C4-2B (cell line): ENCODE data around the gene SULT1C2.
A peak's percentile ranks its signal among the peaks of the same experiment; 100 is the strongest.

Source experiments
- H3K27ac ChIP-seq: fragments of 450-650 bp; 2 replicates; pipeline ENCODE4 v1.5.1; 2017
- ZFX ChIP-seq: fragments of 450-650 bp; IDR thresholded peaks from 2 replicates; pipeline ENCODE4 v1.6.1; 2017
- TF ChIP-seq, protein P1 (sequence below): fragments of 450-650 bp; conservative IDR thresholded peaks from 2 replicates; pipeline ENCODE4 v1.5.1; 2017; ENCODE audit warnings: mild to moderate bottlenecking

Gene SULT1C2

GRCh38 chr2:108293850-108294249, 5.2 kb downstream of the SULT1C2 start:
- H3K27ac ChIP-seq = no peak overlapping the region
- TF ChIP-seq ZFX = no peak
- TF ChIP-seq, protein P1, sequence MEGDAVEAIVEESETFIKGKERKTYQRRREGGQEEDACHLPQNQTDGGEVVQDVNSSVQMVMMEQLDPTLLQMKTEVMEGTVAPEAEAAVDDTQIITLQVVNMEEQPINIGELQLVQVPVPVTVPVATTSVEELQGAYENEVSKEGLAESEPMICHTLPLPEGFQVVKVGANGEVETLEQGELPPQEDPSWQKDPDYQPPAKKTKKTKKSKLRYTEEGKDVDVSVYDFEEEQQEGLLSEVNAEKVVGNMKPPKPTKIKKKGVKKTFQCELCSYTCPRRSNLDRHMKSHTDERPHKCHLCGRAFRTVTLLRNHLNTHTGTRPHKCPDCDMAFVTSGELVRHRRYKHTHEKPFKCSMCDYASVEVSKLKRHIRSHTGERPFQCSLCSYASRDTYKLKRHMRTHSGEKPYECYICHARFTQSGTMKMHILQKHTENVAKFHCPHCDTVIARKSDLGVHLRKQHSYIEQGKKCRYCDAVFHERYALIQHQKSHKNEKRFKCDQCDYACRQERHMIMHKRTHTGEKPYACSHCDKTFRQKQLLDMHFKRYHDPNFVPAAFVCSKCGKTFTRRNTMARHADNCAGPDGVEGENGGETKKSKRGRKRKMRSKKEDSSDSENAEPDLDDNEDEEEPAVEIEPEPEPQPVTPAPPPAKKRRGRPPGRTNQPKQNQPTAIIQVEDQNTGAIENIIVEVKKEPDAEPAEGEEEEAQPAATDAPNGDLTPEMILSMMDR = no peak

GRCh38 chr2:108297436-108298141, 8.9 kb downstream of the SULT1C2 start:
- no peak overlapping the region for H3K27ac ChIP-seq
- TF ChIP-seq ZFX = no peak
- TF ChIP-seq, protein P1 = no peak

- TF ChIP-seq ZFX = no peak
- TF ChIP-seq, protein P1 = no peak
- H3K27ac ChIP-seq = 0 out of 2 replicates have a peak overlapping the region, but pooled peaks have one; percentile 6
Observed at GRCh38 chr2:108301558-108301957, 12.9 kb downstream of the SULT1C2 start.

GRCh38 chr2:108304975-108305374, 16.3 kb downstream of the SULT1C2 start:
- H3K27ac ChIP-seq = no peak overlapping the region
- TF ChIP-seq, protein P1 = no peak
- TF ChIP-seq ZFX = no peak

DNA sequence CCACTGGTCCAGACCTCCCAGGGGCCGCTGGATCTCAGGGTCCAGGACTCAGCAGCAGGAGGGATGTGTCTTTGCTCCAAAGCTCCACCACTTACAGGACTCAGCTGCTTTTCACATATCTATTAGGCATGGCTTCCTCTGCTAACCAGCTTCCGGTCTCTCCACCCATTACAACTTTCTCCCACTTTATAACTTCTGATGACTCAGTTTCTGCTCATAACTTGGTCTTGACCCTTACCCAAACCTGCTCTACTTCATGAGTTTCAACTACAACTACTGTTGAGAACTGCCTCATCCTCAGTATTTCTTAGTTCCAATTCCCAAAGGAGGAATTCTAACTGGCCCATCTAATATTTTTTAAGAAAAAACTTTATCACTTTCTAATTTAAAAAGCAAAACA, 17.2 kb downstream of the SULT1C2 start:
- no peak for TF ChIP-seq ZFX
- TF ChIP-seq, protein P1 = no peak
- no peak overlapping the region for H3K27ac ChIP-seq

- TF ChIP-seq, protein P1 = no peak
- TF ChIP-seq ZFX = no peak
- no peak overlapping the region for H3K27ac ChIP-seq
Observed at GRCh38 chr2:108309903-108310302, 21.2 kb downstream of the SULT1C2 start.

- TF ChIP-seq, protein P1 = no peak
- TF ChIP-seq ZFX = no peak
- H3K27ac ChIP-seq = no peak overlapping the region
Observed at GRCh38 chr2:108314586-108315296, 26.0 kb downstream of the SULT1C2 start.
